ENCODE results near the gene PPM1J.
A peak's percentile ranks its signal among the peaks of the same experiment; 100 is the strongest.

Gene PPM1J

GRCh38 chr1:112692681-112693080 is 22.5 kb downstream of the PPM1J start:
- H3K9me3 ChIP-seq (ENCODE audit: control insufficient read depth, insufficient read depth, low read length) = no peaks in the 10 kb centered on the region
- H3K36me3 ChIP-seq (ENCODE audit: insufficient read depth, low read length) = no peaks in the 10 kb centered on the region
- H3K4me1 ChIP-seq (ENCODE audit: insufficient read depth, low read length) = no peaks in the 10 kb centered on the region; the same call in 1 of the 2 replicates
- H3K9ac ChIP-seq (ENCODE audit: low read depth, low read length) = no peak overlapping the region

- H3K9me3 ChIP-seq (ENCODE audit: control insufficient read depth, insufficient read depth, low read length) = no peaks in the 10 kb centered on the region
- H3K4me1 ChIP-seq (ENCODE audit: insufficient read depth, low read length) = peaks cover 7% of the 10 kb centered on the region; the same call in 1 of the 2 replicates
- no peak overlapping the region for H3K9ac ChIP-seq (ENCODE audit: low read depth, low read length)
- H3K36me3 ChIP-seq (ENCODE audit: insufficient read depth, low read length) = no peaks in the 10 kb centered on the region
These were observed 25.3 kb downstream of the PPM1J start for GRCh38 chr1:112689842-112690237.

GRCh38 chr1:112689196-112689841 is 25.8 kb downstream of the PPM1J start:
- Histone ChIP-seq H3K4me1 (ENCODE audit: insufficient read depth, low read length) (peaks cover 7% of the 10 kb centered on the region; the same call in 1 of the 2 replicates), H3K9me3 (ENCODE audit: control insufficient read depth, insufficient read depth, low read length) (no peaks in the 10 kb centered on the region), H3K9ac (ENCODE audit: low read depth, low read length) (no peak overlapping the region), H3K36me3 (ENCODE audit: insufficient read depth, low read length) (no peaks in the 10 kb centered on the region)

- Histone ChIP-seq H3K9ac (ENCODE audit: low read depth, low read length) (no peak overlapping the region), H3K36me3 (ENCODE audit: insufficient read depth, low read length) (no peaks in the 10 kb centered on the region), H3K9me3 (ENCODE audit: control insufficient read depth, insufficient read depth, low read length) (no peaks in the 10 kb centered on the region), H3K4me1 (ENCODE audit: insufficient read depth, low read length) (peaks cover 7% of the 10 kb centered on the region; the same call in 1 of the 2 replicates)
These were observed 26.3 kb downstream of the PPM1J start for GRCh38 chr1:112688781-112689193.

GRCh38 chr1:112687785-112688496 is 27.2 kb downstream of the PPM1J start:
- Histone ChIP-seq H3K9me3 (ENCODE audit: control insufficient read depth, insufficient read depth, low read length) (no peaks in the 10 kb centered on the region), H3K9ac (ENCODE audit: low read depth, low read length) (no peak overlapping the region), H3K36me3 (ENCODE audit: insufficient read depth, low read length) (no peaks in the 10 kb centered on the region), H3K4me1 (ENCODE audit: insufficient read depth, low read length) (peaks cover 7% of the 10 kb centered on the region; the same call in 1 of the 2 replicates)

- peaks cover 7% of the 10 kb centered on the region; the same call in 1 of the 2 replicates for H3K4me1 ChIP-seq (ENCODE audit: insufficient read depth, low read length)
- no peaks in the 10 kb centered on the region for H3K36me3 ChIP-seq (ENCODE audit: insufficient read depth, low read length)
- no peak overlapping the region for H3K9ac ChIP-seq (ENCODE audit: low read depth, low read length)
- no peaks in the 10 kb centered on the region for H3K9me3 ChIP-seq (ENCODE audit: control insufficient read depth, insufficient read depth, low read length)
These were observed 27.8 kb downstream of the PPM1J start for GRCh38 chr1:112687361-112687760.

GRCh38 chr1:112686835-112687234 is 28.3 kb downstream of the PPM1J start:
- H3K9ac ChIP-seq (ENCODE audit: low read depth, low read length) = no peak overlapping the region
- peaks cover 7% of the 10 kb centered on the region; the same call in 1 of the 2 replicates for H3K4me1 ChIP-seq (ENCODE audit: insufficient read depth, low read length)
- no peaks in the 10 kb centered on the region for H3K36me3 ChIP-seq (ENCODE audit: insufficient read depth, low read length)

GRCh38 chr1:112686417-112686816 is 28.7 kb downstream of the PPM1J start:
- Histone ChIP-seq H3K9me3 (ENCODE audit: control insufficient read depth, insufficient read depth, low read length) (no peaks in the 10 kb centered on the region), H3K4me1 (ENCODE audit: insufficient read depth, low read length) (peaks cover 7% of the 10 kb centered on the region; the same call in 1 of the 2 replicates), H3K9ac (ENCODE audit: low read depth, low read length) (no peak overlapping the region), H3K36me3 (ENCODE audit: insufficient read depth, low read length) (no peaks in the 10 kb centered on the region)

More at GRCh38 chr1:112686835-112687234, 28.3 kb downstream of the PPM1J start:
- no peaks in the 10 kb centered on the region for H3K9me3 ChIP-seq (ENCODE audit: control insufficient read depth, insufficient read depth, low read length)

- Histone ChIP-seq H3K4me1 (ENCODE audit: insufficient read depth, low read length) (peaks cover 7% of the 10 kb centered on the region; the same call in 1 of the 2 replicates), H3K9me3 (ENCODE audit: control insufficient read depth, insufficient read depth, low read length) (no peaks in the 10 kb centered on the region), H3K36me3 (ENCODE audit: insufficient read depth, low read length) (no peaks in the 10 kb centered on the region), H3K9ac (ENCODE audit: low read depth, low read length) (no peak overlapping the region)
These were observed 29.2 kb downstream of the PPM1J start for GRCh38 chr1:112685913-112686312.

GRCh38 chr1:112678605-112679004 is 36.5 kb downstream of the PPM1J start:
- Histone ChIP-seq H3K4me1 (ENCODE audit: insufficient read depth, low read length) (peaks cover 11% of the 10 kb centered on the region), H3K9me3 (ENCODE audit: control insufficient read depth, insufficient read depth, low read length) (no peaks in the 10 kb centered on the region), H3K9ac (ENCODE audit: low read depth, low read length) (no peak overlapping the region), H3K36me3 (ENCODE audit: insufficient read depth, low read length) (no peaks in the 10 kb centered on the region)

GRCh38 chr1:112677501-112677900 is 37.6 kb downstream of the PPM1J start:
- H3K9ac ChIP-seq (ENCODE audit: low read depth, low read length) = no peak overlapping the region
- H3K4me1 ChIP-seq (ENCODE audit: insufficient read depth, low read length) = peaks cover 22% of the 10 kb centered on the region
- H3K36me3 ChIP-seq (ENCODE audit: insufficient read depth, low read length) = no peaks in the 10 kb centered on the region
- H3K9me3 ChIP-seq (ENCODE audit: control insufficient read depth, insufficient read depth, low read length) = no peaks in the 10 kb centered on the region

GRCh38 chr1:112676543-112676942 is 38.6 kb downstream of the PPM1J start:
- Histone ChIP-seq H3K9ac (ENCODE audit: low read depth, low read length) (no peak overlapping the region), H3K36me3 (ENCODE audit: insufficient read depth, low read length) (no peaks in the 10 kb centered on the region)

GRCh38 chr1:112675728-112676381 is 39.3 kb downstream of the PPM1J start:
- Histone ChIP-seq H3K9me3 (ENCODE audit: control insufficient read depth, insufficient read depth, low read length) (no peaks in the 10 kb centered on the region), H3K4me1 (ENCODE audit: insufficient read depth, low read length) (peaks cover 37% of the 10 kb centered on the region), H3K9ac (ENCODE audit: low read depth, low read length) (peak overlapping the region; percentile 91), H3K36me3 (ENCODE audit: insufficient read depth, low read length) (no peaks in the 10 kb centered on the region)

More at GRCh38 chr1:112676543-112676942, 38.6 kb downstream of the PPM1J start:
- Histone ChIP-seq H3K4me1 (ENCODE audit: insufficient read depth, low read length) (peaks cover 30% of the 10 kb centered on the region), H3K9me3 (ENCODE audit: control insufficient read depth, insufficient read depth, low read length) (no peaks in the 10 kb centered on the region)

- peaks cover 38% of the 10 kb centered on the region for H3K4me1 ChIP-seq (ENCODE audit: insufficient read depth, low read length)
- no peaks in the 10 kb centered on the region for H3K9me3 ChIP-seq (ENCODE audit: control insufficient read depth, insufficient read depth, low read length)
- no peaks in the 10 kb centered on the region; the same call in 1 of the 2 replicates for H3K36me3 ChIP-seq (ENCODE audit: insufficient read depth, low read length)
- H3K9ac ChIP-seq (ENCODE audit: low read depth, low read length) = peak overlapping the region; percentile 91
These were observed 40.0 kb downstream of the PPM1J start for GRCh38 chr1:112674986-112675727.

All from ES-I3 (cell line).